IMR-90 (cell line): Measurements from ENCODE around the gene SINHCAF. TPM values are rescaled to one million over a fixed set of nuclear protein-coding genes. Genes with fewer than 3 reads are reported as not detected.
"Not testable (repeated sequence)": the region's sequence is repeated elsewhere in the genome, so short reads cannot be mapped to it uniquely, and the experiment has no call there.

ENCODE experiments used
- ATAC-seq: fragments of 200-7000 bp; cut with Tn5 transposase; 2 replicates; pipeline ENCODE4 v1.9.1; 2020; ENCODE audit warnings: low read depth, mild to moderate bottlenecking, moderate library complexity
- BruUV-seq: library from RNA; stranded (reverse); fragments of 400-500 nt; replicated peaks from 2 replicates; lab custom pipeline; 2021; lab: Mats Ljungman, UMichigan
- CTCF ChIA-PET: fragments of 300-600 bp; formaldehyde crosslinking; extraction: SDS; loops from one replicate; lab custom pipeline; 2021; ENCODE audit warnings: antibody characterized with exemption; lab: Yijun Ruan, JAX
- POLR2A ChIA-PET: fragments of 300-600 bp; sonication (Branson Sonifier 250); formaldehyde crosslinking; loops from one replicate; lab custom pipeline; 2022; ENCODE audit warnings: antibody characterized with exemption; ENCODE audit not compliant: unreplicated experiment; lab: Charles Lee
- DNase-seq: peaks from one replicate; pipeline ENCODE4 v3.0.0; 2013
- H2AFZ ChIP-seq: replicated peaks from 2 replicates; pipeline ENCODE3; 2013; ENCODE audit warnings: low read length, mild to moderate bottlenecking; ENCODE audit not compliant: poor library complexity
- H2AK5ac ChIP-seq: 2 replicates; pipeline ENCODE4 v1.6.1; 2013; ENCODE audit warnings: low read depth, low read length, inconsistent platforms
- H2AK9ac ChIP-seq: replicated peaks from 2 replicates; pipeline ENCODE3; 2013; ENCODE audit warnings: mild to moderate bottlenecking, low read depth, low read length, moderate library complexity; ENCODE audit not compliant: poor library complexity
- H2BK120ac ChIP-seq: 2 replicates; pipeline ENCODE4 v1.6.1; 2013; ENCODE audit warnings: low read depth, low read length, inconsistent platforms
- H2BK15ac ChIP-seq: 3 replicates; pipeline ENCODE4 v1.6.1; 2013; ENCODE audit warnings: low read depth, low read length, inconsistent platforms
- H2BK20ac ChIP-seq: 2 replicates; pipeline ENCODE4 v1.6.1; 2013; ENCODE audit warnings: low read depth, mild to moderate bottlenecking, inconsistent platforms, low read length, moderate library complexity
- H2BK5ac ChIP-seq: 2 replicates; pipeline ENCODE4 v1.6.1; 2013; ENCODE audit warnings: mild to moderate bottlenecking, low read depth, low read length, inconsistent platforms; ENCODE audit not compliant: poor library complexity, severe bottlenecking
- H3K14ac ChIP-seq: replicated peaks from 2 replicates; pipeline ENCODE4 v1.6.1; 2013; ENCODE audit warnings: low read depth, low read length, inconsistent platforms
- H3K18ac ChIP-seq: 2 replicates; pipeline ENCODE4 v1.6.1; 2013; ENCODE audit warnings: low read depth, low read length, control low read depth
- H3K23ac ChIP-seq: 2 replicates; pipeline ENCODE4 v1.6.1; 2013; ENCODE audit warnings: low read depth, low read length, inconsistent platforms
- H3K27ac ChIP-seq: 2 replicates; pipeline ENCODE4 v1.5.1; 2013; ENCODE audit warnings: mild to moderate bottlenecking, control low read depth, low read length; ENCODE audit not compliant: insufficient read depth
- H3K27me3 ChIP-seq: 2 replicates; pipeline ENCODE4 v1.6.1; 2013; ENCODE audit warnings: low read length; ENCODE audit not compliant: control insufficient read depth, insufficient read depth
- H3K36me3 ChIP-seq: 2 replicates; pipeline ENCODE4 v1.6.1; 2013; ENCODE audit warnings: low read length, mixed read lengths; ENCODE audit not compliant: control insufficient read depth, insufficient read depth
- H3K4ac ChIP-seq: 2 replicates; pipeline ENCODE4 v1.6.1; 2013; ENCODE audit warnings: low read depth, low read length, inconsistent platforms
- H3K4me1 ChIP-seq: 2 replicates; pipeline ENCODE4 v1.6.1; 2013; ENCODE audit warnings: low read length, mixed read lengths; ENCODE audit not compliant: control insufficient read depth, insufficient read depth
- H3K4me2 ChIP-seq: 2 replicates; pipeline ENCODE4 v1.6.1; 2013; ENCODE audit warnings: low read depth, mild to moderate bottlenecking, control low read depth, low read length, moderate library complexity
- H3K4me3 ChIP-seq: 2 replicates; pipeline ENCODE4 v1.5.1; 2013; ENCODE audit warnings: low read depth, mild to moderate bottlenecking, control low read depth, low read length, moderate library complexity; ENCODE audit not compliant: insufficient read depth
- H3K56ac ChIP-seq: 2 replicates; pipeline ENCODE4 v1.6.1; 2013; ENCODE audit warnings: low read length, inconsistent platforms; ENCODE audit not compliant: insufficient read depth; ENCODE audit errors: extremely low read depth
- H3K79me1 ChIP-seq, 2 experiments: 2 replicates each; pipeline ENCODE4 v1.6.1; 2013; ENCODE audit warnings: low read length in 2 of 2, inconsistent platforms in 1 of 2, low read depth in 1 of 2
- H3K9ac ChIP-seq: 2 replicates; pipeline ENCODE4 v1.6.1; 2013; ENCODE audit warnings: low read depth, low read length, control low read depth
- H3K9me1 ChIP-seq: 2 replicates; pipeline ENCODE4 v1.6.1; 2013; ENCODE audit warnings: low read length, inconsistent platforms; ENCODE audit not compliant: insufficient read depth
- H3K9me3 ChIP-seq: 2 replicates; pipeline ENCODE4 v1.6.1; 2013; ENCODE audit warnings: low read length; ENCODE audit not compliant: control insufficient read depth, insufficient read depth
- H4K20me1 ChIP-seq: 2 replicates; pipeline ENCODE4 v1.6.1; 2013; ENCODE audit warnings: low read length, inconsistent platforms; ENCODE audit not compliant: insufficient read depth
- H4K5ac ChIP-seq: 2 replicates; pipeline ENCODE4 v1.6.1; 2013; ENCODE audit warnings: mild to moderate bottlenecking, low read depth, low read length, control low read depth
- H4K8ac ChIP-seq, 2 experiments: 2 replicates each; pipeline ENCODE4 v1.6.1; 2013; ENCODE audit warnings: low read depth in 2 of 2, low read length in 2 of 2, control low read depth in 1 of 2, inconsistent platforms in 1 of 2
- H4K91ac ChIP-seq: 2 replicates; pipeline ENCODE4 v1.6.1; 2013; ENCODE audit warnings: low read depth, low read length, inconsistent platforms; ENCODE audit not compliant: insufficient read depth
- RAD21 ChIP-seq: IDR thresholded peaks from 2 replicates; pipeline ENCODE4 v1.6.1; 2012; ENCODE audit warnings: low read length, improper control_type of control experiment
- WGBS, 2 experiments: methylation state at CpG; one replicate each; pipeline versions ENCODE4 v1.1.5 to v1.1.7; 2013; ENCODE audit warnings: missing lambda C conversion rate in 2 of 2; ENCODE audit not compliant: insufficient read length in 1 of 2; ENCODE audit errors: extremely low coverage in 2 of 2; 5-methylcytosine and 5-hydroxymethylcytosine counted together
- dilution Hi-C: fragments of 300-500 bp; cut with HindIII; formaldehyde crosslinking; loops from one replicate; pipeline ENCODE4 v1.14.3; 2018; ENCODE audit warnings: low sequenced_read_pairs; ENCODE audit not compliant: unreplicated experiment
- in situ Hi-C: fragments of 300-500 bp; cut with MboI; formaldehyde crosslinking; loops from 3 replicates; pipeline ENCODE4 v1.14.3; 2019; ENCODE audit warnings: low sequenced_read_pairs, inconsistent platforms, mixed read lengths
- intact Hi-C: fragments of 100-400 bp; cut with micrococcal nuclease; formaldehyde crosslinking; loops from 2 replicates; pipeline ENCODE4 v1.10.0; 2022
- polyA plus RNA-seq, 3 experiments: library from polyadenylated mRNA; depleted of rRNA; stranded (reverse); fragments of >200 nt; gene quantifications; 2 replicates each; pipeline ENCODE4 v1.2.3, GENCODE V29; 2012; ENCODE audit warnings: low replicate concordance in 1 of 3
- total RNA-seq: library from RNA; depleted of rRNA; stranded (reverse); fragments of >200 nt; gene quantifications from 2 replicates; pipeline ENCODE4 v1.2.3, GENCODE V29; 2012
- TF ChIP-seq, protein P1 (sequence below): conservative IDR thresholded peaks from 2 replicates; pipeline ENCODE4 v1.5.1; 2012; ENCODE audit warnings: mild to moderate bottlenecking, low read depth, low read length, improper control_type of control experiment

SINHCAF gene
- total and polyA plus RNA-seq, 2 of the 4 experiments (the other 2 are of a cell fraction), result 21.6 to 30.8 TPM

DNA sequence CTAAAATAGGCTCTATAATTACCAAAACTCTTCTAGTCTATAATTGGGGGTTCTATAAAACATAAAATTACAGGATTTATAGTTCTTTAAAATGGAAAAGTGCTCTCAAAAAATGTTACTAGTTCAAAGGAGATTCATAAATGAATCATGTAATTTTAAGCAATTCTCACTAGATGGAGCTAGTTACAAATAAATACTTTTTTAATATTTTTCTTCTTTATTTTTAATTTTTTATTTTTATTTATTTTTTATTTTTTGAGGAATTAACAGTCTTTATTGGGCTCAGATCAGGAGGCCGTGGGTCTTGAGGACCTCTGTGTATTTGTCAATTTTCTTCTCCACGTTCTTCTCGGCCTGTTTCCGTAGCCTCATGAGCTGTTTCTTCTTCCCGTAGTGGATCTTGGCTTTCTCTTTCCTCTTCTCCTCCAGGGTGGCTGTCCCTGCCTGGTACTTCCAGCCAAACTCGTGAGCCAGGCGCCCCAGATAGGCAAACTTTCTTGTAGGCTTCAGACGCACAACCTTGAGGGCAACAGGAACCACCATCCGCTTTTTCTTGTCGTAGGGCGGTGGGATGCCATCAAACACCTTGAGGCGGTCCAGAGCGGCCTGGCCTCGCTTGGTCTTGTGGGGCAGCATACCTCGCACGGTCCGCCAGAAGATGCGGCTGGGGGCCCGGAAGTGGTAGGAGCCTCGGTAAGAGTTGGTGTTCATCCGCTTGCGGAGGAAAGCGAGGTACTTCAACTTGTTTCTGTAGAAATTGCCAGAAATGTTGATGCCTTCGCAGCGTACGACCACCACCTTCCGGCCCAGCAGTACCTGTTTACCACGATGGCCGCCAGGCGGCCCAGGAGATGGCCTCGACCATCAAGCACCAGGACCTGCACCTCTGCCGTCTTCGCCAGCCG, 74.0 kb downstream of the SINHCAF start:
- Histone ChIP-seq H3K4me2 (peak overlapping the region; percentile 74), H3K27me3 (peaks cover 19% of the 10 kb centered on the region), H3K4me3 (peak overlapping the region; percentile 25; the same call in 1 of the 2 replicates)
- H3K4ac ChIP-seq, H3K56ac ChIP-seq, H2BK15ac ChIP-seq, H3K18ac ChIP-seq, H4K20me1 ChIP-seq, H4K8ac ChIP-seq, H2BK20ac ChIP-seq, BruUV-seq, H2BK5ac ChIP-seq, H4K5ac ChIP-seq, ATAC-seq, H3K9me1 ChIP-seq, POLR2A ChIA-PET, dilution Hi-C loops, H3K27ac ChIP-seq, H2AFZ ChIP-seq, H3K9ac ChIP-seq, H3K23ac ChIP-seq, DNase-seq, H3K36me3 ChIP-seq, in situ Hi-C loops, H3K9me3 ChIP-seq, H3K79me1 ChIP-seq, H2AK9ac ChIP-seq, H3K14ac ChIP-seq, H2BK120ac ChIP-seq, H4K91ac ChIP-seq, H3K4me1 ChIP-seq, H2AK5ac ChIP-seq: not testable (repeated sequence)
- TF ChIP-seq RAD21, result peak; percentile 9; the same call in 1 of the 2 replicates
- TF ChIP-seq, protein P1, sequence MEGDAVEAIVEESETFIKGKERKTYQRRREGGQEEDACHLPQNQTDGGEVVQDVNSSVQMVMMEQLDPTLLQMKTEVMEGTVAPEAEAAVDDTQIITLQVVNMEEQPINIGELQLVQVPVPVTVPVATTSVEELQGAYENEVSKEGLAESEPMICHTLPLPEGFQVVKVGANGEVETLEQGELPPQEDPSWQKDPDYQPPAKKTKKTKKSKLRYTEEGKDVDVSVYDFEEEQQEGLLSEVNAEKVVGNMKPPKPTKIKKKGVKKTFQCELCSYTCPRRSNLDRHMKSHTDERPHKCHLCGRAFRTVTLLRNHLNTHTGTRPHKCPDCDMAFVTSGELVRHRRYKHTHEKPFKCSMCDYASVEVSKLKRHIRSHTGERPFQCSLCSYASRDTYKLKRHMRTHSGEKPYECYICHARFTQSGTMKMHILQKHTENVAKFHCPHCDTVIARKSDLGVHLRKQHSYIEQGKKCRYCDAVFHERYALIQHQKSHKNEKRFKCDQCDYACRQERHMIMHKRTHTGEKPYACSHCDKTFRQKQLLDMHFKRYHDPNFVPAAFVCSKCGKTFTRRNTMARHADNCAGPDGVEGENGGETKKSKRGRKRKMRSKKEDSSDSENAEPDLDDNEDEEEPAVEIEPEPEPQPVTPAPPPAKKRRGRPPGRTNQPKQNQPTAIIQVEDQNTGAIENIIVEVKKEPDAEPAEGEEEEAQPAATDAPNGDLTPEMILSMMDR, result peak; percentile 30
- 77% methylated on average over 17 of the region's 34 CpGs; no CpG with 5 or more reads in 1 of the 2 experiments for WGBS, 2 experiments
- intact Hi-C loops, result loop anchor here (2.0 kb wide), 2 partner anchors 151 to 385 kb away; no protein-coding TSS in a partner anchor
- CTCF ChIA-PET, result interaction anchor here (0.8 to 1.3 kb wide), 4 partner anchors 20 to 401 kb away, joined by 3 to 11 read pairs (median 4); no protein-coding TSS in a partner anchor
